ENCODE data around the gene DBNDD1. TPM values are rescaled to one million over a fixed set of nuclear protein-coding genes. Genes with fewer than 3 reads are reported as not detected.

DBNDD1 gene, protein sequence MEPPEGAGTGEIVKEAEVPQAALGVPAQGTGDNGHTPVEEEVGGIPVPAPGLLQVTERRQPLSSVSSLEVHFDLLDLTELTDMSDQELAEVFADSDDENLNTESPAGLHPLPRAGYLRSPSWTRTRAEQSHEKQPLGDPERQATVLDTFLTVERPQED
- total RNA-seq (2014; rRNA removed; shearing (Covaris generic)), result 69.2 and 90.8 TPM in 2 replicates
- 62.5 and 63.3 TPM in 2 replicates for polyA plus RNA-seq (2016; fragmentation: Nextera tagmentation; extraction: Ambion mirVana)
- long read RNA-seq, transcript DBNDD1-201 (4 exons, 2,079 nt), result major isoform, 28 of 34 reads
- long read RNA-seq, partial matches to known transcripts, result 0 of 34 reads
- long read RNA-seq, other reads (novel, unspliced or antisense), result 0 of 34 reads

DNA sequence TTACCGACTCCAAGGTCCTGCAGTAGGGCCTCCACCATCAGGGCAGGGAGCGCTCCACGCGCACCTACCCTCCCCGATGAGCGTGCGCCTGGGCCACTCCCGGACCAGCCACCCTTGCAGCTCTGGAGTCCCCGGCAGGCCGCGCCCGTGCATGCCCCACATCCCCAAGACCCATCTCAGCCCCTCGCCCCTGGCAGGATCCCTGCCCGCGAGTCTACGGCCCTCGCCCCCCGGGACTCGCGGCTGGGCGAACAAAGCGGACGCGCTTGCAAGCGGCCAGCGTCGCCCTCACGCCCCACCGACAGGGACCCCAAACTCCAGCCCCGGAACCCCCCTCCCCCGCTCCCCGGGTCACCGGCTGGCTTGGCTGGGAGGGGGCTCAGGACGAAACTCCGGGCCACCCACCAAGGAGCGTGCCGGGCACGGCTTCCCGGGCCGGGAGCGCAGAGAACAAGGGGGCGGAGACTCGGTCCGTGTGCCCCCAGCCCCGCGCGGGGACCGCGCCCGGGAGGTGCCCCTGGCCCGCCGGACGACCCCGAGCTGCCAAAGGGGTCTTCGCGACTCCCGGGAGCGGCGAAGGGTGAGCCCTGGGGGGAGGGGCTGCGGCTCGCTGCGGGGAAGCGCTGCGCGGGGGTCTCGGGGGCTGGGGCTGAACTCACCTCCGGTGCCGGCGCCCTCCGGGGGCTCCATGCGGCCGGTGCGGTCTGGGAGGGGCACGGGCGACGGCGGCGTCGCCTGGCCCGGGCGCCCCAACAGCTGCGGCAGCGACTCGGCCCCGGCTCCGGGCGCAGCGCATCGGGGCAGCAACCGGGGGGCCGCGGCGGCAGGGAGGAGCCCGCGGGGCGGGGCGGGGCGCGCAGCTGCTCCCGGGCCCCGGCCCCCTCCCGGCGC, at the start of gene DBNDD1:
DBNDD1 (minus strand) TSS at position 805 of the 891 bp plus-strand sequence; CDS start at position 690, 115 bp downstream.
- peak within 1 kb of the TSS; percentile 89 for H3K4me2 ChIP-seq
- H3K9me3 Mint-ChIP-seq, result peaks cover 3% of the 10 kb centered on the region; the same call in 1 of the 3 replicates
- ATAC-seq (peak; percentile 32), DNase-seq (ENCODE audit: low spot score) (peak; percentile 54)
- peaks cover 41% of the 10 kb centered on the region for H3F3A ChIP-seq (replicated peaks; ENCODE audit: low read depth)
- no peaks in the 10 kb centered on the region for H3K36me3 ChIP-seq (ENCODE audit: insufficient read depth)
- peak within 1 kb of the TSS; percentile 89 for H3K4me3 ChIP-seq
- peaks cover 12% of the 10 kb centered on the region for H4K20me1 ChIP-seq (replicated peaks; ENCODE audit: insufficient read depth)
- H3K27me3 Mint-ChIP-seq (ENCODE audit: insufficient read depth, low read depth, poor library complexity), result peaks cover 20% of the 10 kb centered on the region
- peaks cover 15% of the 10 kb centered on the region for H3K36me3 Mint-ChIP-seq (ENCODE audit: low read depth)
- no peaks in the 10 kb centered on the region for H3K27me3 ChIP-seq (ENCODE audit: insufficient read depth)
- H3K4me1 ChIP-seq (ENCODE audit: insufficient read depth), result peaks cover 31% of the 10 kb centered on the region
- H2AFZ ChIP-seq, result peak within 1 kb of the TSS; percentile 94
- peaks cover 25% of the 10 kb centered on the region for H3K79me2 ChIP-seq (replicated peaks; ENCODE audit: insufficient read depth)
- H3K9me2 ChIP-seq (ENCODE audit: insufficient read depth), result no peaks in the 10 kb centered on the region
- H3K27ac Mint-ChIP-seq, result peak within 1 kb of the TSS; percentile 97
- peaks cover 26% of the 10 kb centered on the region for H3K4me1 Mint-ChIP-seq
- H3K4me3 Mint-ChIP-seq, result peak within 1 kb of the TSS; percentile 85
- H3K27ac ChIP-seq (ENCODE audit: low read depth), result peak within 1 kb of the TSS; percentile 93
- TF ChIP-seq POLR2AphosphoS5 (IDR thresholded peaks at IDR 0.05; ENCODE audit: low read depth) (no peak), EZH2phosphoT487 (IDR thresholded peaks at IDR 0.05; ENCODE audit: unreplicated experiment) (no peak), STAT1 (IDR thresholded peaks at IDR 0.05; ENCODE audit: unreplicated experiment) (no peak), EZH2 (IDR thresholded peaks at IDR 0.05; ENCODE audit: low read depth, unreplicated experiment) (no peak), ZNF331 (CRISPR knock-in tag; IDR thresholded peaks at IDR 0.05; ENCODE audit: low read depth) (no peak), JUNB (IDR thresholded peaks at IDR 0.05; ENCODE audit: unreplicated experiment) (no peak), ZNF114 (CRISPR knock-in tag; IDR thresholded peaks at IDR 0.05) (no peak), NANOG (IDR thresholded peaks at IDR 0.05; ENCODE audit: borderline replicate concordance) (no peak)
- TF ChIP-seq, protein P1, sequence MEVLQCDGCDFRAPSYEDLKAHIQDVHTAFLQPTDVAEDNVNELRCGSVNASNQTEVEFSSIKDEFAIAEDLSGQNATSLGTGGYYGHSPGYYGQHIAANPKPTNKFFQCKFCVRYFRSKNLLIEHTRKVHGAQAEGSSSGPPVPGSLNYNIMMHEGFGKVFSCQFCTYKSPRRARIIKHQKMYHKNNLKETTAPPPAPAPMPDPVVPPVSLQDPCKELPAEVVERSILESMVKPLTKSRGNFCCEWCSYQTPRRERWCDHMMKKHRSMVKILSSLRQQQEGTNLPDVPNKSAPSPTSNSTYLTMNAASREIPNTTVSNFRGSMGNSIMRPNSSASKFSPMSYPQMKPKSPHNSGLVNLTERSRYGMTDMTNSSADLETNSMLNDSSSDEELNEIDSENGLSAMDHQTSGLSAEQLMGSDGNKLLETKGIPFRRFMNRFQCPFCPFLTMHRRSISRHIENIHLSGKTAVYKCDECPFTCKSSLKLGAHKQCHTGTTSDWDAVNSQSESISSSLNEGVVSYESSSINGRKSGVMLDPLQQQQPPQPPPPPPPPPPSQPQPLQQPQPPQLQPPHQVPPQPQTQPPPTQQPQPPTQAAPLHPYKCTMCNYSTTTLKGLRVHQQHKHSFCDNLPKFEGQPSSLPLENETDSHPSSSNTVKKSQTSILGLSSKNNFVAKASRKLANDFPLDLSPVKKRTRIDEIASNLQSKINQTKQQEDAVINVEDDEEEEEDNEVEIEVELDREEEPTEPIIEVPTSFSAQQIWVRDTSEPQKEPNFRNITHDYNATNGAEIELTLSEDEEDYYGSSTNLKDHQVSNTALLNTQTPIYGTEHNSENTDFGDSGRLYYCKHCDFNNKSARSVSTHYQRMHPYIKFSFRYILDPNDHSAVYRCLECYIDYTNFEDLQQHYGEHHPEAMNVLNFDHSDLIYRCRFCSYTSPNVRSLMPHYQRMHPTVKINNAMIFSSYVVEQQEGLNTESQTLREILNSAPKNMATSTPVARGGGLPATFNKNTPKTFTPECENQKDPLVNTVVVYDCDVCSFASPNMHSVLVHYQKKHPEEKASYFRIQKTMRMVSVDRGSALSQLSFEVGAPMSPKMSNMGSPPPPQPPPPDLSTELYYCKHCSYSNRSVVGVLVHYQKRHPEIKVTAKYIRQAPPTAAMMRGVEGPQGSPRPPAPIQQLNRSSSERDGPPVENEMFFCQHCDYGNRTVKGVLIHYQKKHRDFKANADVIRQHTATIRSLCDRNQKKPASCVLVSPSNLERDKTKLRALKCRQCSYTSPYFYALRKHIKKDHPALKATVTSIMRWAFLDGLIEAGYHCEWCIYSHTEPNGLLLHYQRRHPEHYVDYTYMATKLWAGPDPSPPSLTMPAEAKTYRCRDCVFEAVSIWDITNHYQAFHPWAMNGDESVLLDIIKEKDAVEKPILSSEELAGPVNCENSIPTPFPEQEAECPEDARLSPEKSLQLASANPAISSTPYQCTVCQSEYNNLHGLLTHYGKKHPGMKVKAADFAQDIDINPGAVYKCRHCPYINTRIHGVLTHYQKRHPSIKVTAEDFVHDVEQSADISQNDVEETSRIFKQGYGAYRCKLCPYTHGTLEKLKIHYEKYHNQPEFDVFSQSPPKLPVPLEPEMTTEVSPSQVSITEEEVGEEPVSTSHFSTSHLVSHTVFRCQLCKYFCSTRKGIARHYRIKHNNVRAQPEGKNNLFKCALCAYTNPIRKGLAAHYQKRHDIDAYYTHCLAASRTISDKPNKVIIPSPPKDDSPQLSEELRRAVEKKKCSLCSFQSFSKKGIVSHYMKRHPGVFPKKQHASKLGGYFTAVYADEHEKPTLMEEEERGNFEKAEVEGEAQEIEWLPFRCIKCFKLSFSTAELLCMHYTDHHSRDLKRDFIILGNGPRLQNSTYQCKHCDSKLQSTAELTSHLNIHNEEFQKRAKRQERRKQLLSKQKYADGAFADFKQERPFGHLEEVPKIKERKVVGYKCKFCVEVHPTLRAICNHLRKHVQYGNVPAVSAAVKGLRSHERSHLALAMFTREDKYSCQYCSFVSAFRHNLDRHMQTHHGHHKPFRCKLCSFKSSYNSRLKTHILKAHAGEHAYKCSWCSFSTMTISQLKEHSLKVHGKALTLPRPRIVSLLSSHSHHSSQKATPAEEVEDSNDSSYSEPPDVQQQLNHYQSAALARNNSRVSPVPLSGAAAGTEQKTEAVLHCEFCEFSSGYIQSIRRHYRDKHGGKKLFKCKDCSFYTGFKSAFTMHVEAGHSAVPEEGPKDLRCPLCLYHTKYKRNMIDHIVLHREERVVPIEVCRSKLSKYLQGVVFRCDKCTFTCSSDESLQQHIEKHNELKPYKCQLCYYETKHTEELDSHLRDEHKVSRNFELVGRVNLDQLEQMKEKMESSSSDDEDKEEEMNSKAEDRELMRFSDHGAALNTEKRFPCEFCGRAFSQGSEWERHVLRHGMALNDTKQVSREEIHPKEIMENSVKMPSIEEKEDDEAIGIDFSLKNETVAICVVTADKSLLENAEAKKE (CRISPR knock-in tag; IDR thresholded peaks at IDR 0.05), result no peak
- TF ChIP-seq, protein P2, sequence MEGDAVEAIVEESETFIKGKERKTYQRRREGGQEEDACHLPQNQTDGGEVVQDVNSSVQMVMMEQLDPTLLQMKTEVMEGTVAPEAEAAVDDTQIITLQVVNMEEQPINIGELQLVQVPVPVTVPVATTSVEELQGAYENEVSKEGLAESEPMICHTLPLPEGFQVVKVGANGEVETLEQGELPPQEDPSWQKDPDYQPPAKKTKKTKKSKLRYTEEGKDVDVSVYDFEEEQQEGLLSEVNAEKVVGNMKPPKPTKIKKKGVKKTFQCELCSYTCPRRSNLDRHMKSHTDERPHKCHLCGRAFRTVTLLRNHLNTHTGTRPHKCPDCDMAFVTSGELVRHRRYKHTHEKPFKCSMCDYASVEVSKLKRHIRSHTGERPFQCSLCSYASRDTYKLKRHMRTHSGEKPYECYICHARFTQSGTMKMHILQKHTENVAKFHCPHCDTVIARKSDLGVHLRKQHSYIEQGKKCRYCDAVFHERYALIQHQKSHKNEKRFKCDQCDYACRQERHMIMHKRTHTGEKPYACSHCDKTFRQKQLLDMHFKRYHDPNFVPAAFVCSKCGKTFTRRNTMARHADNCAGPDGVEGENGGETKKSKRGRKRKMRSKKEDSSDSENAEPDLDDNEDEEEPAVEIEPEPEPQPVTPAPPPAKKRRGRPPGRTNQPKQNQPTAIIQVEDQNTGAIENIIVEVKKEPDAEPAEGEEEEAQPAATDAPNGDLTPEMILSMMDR (conservative IDR thresholded peaks at IDR 0.05; ENCODE audit: low read depth in 2 of 2), result no peak
- TF ChIP-seq, protein P3, sequence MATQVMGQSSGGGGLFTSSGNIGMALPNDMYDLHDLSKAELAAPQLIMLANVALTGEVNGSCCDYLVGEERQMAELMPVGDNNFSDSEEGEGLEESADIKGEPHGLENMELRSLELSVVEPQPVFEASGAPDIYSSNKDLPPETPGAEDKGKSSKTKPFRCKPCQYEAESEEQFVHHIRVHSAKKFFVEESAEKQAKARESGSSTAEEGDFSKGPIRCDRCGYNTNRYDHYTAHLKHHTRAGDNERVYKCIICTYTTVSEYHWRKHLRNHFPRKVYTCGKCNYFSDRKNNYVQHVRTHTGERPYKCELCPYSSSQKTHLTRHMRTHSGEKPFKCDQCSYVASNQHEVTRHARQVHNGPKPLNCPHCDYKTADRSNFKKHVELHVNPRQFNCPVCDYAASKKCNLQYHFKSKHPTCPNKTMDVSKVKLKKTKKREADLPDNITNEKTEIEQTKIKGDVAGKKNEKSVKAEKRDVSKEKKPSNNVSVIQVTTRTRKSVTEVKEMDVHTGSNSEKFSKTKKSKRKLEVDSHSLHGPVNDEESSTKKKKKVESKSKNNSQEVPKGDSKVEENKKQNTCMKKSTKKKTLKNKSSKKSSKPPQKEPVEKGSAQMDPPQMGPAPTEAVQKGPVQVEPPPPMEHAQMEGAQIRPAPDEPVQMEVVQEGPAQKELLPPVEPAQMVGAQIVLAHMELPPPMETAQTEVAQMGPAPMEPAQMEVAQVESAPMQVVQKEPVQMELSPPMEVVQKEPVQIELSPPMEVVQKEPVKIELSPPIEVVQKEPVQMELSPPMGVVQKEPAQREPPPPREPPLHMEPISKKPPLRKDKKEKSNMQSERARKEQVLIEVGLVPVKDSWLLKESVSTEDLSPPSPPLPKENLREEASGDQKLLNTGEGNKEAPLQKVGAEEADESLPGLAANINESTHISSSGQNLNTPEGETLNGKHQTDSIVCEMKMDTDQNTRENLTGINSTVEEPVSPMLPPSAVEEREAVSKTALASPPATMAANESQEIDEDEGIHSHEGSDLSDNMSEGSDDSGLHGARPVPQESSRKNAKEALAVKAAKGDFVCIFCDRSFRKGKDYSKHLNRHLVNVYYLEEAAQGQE (IDR thresholded peaks at IDR 0.05; ENCODE audit: unreplicated experiment), result no peak
- TF ChIP-seq, protein P4, sequence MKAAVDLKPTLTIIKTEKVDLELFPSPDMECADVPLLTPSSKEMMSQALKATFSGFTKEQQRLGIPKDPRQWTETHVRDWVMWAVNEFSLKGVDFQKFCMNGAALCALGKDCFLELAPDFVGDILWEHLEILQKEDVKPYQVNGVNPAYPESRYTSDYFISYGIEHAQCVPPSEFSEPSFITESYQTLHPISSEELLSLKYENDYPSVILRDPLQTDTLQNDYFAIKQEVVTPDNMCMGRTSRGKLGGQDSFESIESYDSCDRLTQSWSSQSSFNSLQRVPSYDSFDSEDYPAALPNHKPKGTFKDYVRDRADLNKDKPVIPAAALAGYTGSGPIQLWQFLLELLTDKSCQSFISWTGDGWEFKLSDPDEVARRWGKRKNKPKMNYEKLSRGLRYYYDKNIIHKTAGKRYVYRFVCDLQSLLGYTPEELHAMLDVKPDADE (IDR thresholded peaks at IDR 0.05), result no peak
